Measurements from ENCODE around the gene CLIC3. TPM values are rescaled to one million over a fixed set of nuclear protein-coding genes. Genes with fewer than 3 reads are reported as not detected.
A peak's percentile ranks its signal among the peaks of the same experiment; 100 is the strongest.

The CLIC3 gene
- total and polyA plus RNA-seq, 2 donors (not counting 1 experiment from before 2014, with no cell fraction given), result 1.1 to 1.9 TPM

DNA sequence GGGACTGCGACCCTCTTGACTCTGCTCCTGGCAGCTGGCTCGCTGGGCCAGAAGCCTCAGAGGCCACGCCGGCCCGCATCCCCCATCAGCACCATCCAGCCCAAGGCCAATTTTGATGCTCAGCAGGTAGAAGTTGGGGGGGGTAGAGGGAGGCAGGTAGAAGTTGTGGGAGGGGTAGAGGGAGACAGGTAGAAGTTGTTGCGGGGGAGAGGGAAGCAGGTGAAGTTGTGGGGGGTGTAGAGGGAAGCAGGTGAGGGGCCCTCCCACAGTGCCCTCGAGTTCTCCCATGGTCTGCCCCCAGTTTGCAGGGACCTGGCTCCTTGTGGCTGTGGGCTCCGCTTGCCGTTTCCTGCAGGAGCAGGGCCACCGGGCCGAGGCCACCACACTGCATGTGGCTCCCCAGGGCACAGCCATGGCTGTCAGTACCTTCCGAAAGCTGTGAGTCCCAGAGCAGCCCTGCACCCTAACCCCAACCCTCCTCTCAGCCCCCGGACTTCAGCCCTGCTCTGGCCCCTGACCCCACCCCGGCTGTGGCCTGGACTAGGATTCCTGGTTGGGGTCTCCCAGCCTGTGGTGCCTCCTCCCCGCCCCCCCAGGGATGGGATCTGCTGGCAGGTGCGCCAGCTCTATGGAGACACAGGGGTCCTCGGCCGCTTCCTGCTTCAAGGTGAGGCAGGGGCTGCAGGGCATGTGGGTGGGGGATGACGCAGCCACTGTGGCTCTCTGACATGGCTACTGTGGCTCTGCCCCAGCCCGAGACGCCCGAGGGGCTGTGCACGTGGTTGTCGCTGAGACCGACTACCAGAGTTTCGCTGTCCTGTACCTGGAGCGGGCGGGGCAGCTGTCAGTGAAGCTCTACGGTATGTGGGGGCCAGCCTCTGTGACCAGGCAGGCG is 50.8 kb downstream of the CLIC3 start:
- ChIA-PET CTCF (interaction anchor here (0.9 to 2.4 kb wide), 4 partner anchors 80 to 139 kb away, joined by 3 to 10 read pairs (median 5); no protein-coding TSS in a partner anchor), POLR2A (interaction anchor here (0.6 kb wide), 1 partner anchor 20 kb away, joined by 5 read pairs; no protein-coding TSS in a partner anchor)
- intact Hi-C loops (cut with micrococcal nuclease), result loop anchor here (2.0 kb wide), 1 partner anchor 155 kb away; the partner anchor contains the start of gene TMEM141
- Mint-ChIP-seq H3K27me3 (no peaks in the 10 kb centered on the region), H3K9me3 (ENCODE audit: insufficient read depth) (no peaks in the 10 kb centered on the region), H3K27ac (no peak overlapping the region), H3K4me1 (peaks cover 14% of the 10 kb centered on the region), H3K4me3 (no peak overlapping the region)
- Histone ChIP-seq H3K4me2 (replicated peaks; ENCODE audit: low read depth, low read length, poor library complexity, severe bottlenecking) (peak overlapping the region; percentile 81), H3K27ac (ENCODE audit: low read length in 2 of 2) (no peak overlapping the region), H3K79me2 (ENCODE audit: control insufficient read depth, insufficient read depth, low read length) (peaks cover 22% of the 10 kb centered on the region), H3K9me3 (ENCODE audit: control extremely low read depth in 1 of 3, control insufficient read depth in 2 of 3, insufficient read depth in 1 of 3, low read length in 2 of 3) (no peaks in the 10 kb centered on the region), H3K4me1 (ENCODE audit: control insufficient read depth in 2 of 2, insufficient read depth in 2 of 2, low read length in 2 of 2) (peaks cover 15 to 28% of the 10 kb centered on the region in 2 donors), H2AFZ (ENCODE audit: insufficient read depth, low read depth, low read length, poor library complexity, severe bottlenecking) (no peak overlapping the region), H4K20me1 (ENCODE audit: control insufficient read depth, insufficient read depth, low read length, poor library complexity, severe bottlenecking) (peaks cover 35% of the 10 kb centered on the region), H3K4me3 (ENCODE audit: control extremely low read depth in 1 of 5, extremely low read depth in 1 of 5, insufficient read depth in 1 of 5, low read depth in 2 of 5, low read length in 4 of 5) (no peak overlapping the region), H3K27me3 (replicated peaks in 1 of 4; ENCODE audit: control extremely low read depth in 1 of 4, control insufficient read depth in 3 of 4, insufficient read depth in 4 of 4, low read length in 3 of 4) (no peaks in the 10 kb centered on the region), H3K9ac (ENCODE audit: low read length) (no peak overlapping the region), H3K36me3 (replicated peaks in 1 of 2; ENCODE audit: control extremely low read depth in 1 of 2, control insufficient read depth in 1 of 2, extremely low read depth in 1 of 2, insufficient read depth in 2 of 2, low read length in 1 of 2) (peaks cover 0 to 24% of the 10 kb centered on the region in 2 experiments)
- no peak for DNase-seq
- ATAC-seq (ENCODE audit: low read depth), result no peak
- TF ChIP-seq, protein P1, sequence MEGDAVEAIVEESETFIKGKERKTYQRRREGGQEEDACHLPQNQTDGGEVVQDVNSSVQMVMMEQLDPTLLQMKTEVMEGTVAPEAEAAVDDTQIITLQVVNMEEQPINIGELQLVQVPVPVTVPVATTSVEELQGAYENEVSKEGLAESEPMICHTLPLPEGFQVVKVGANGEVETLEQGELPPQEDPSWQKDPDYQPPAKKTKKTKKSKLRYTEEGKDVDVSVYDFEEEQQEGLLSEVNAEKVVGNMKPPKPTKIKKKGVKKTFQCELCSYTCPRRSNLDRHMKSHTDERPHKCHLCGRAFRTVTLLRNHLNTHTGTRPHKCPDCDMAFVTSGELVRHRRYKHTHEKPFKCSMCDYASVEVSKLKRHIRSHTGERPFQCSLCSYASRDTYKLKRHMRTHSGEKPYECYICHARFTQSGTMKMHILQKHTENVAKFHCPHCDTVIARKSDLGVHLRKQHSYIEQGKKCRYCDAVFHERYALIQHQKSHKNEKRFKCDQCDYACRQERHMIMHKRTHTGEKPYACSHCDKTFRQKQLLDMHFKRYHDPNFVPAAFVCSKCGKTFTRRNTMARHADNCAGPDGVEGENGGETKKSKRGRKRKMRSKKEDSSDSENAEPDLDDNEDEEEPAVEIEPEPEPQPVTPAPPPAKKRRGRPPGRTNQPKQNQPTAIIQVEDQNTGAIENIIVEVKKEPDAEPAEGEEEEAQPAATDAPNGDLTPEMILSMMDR (IDR thresholded peaks at IDR 0.05), result no peak
- no peak for TF ChIP-seq EZH2 (IDR thresholded peaks at IDR 0.05; ENCODE audit: borderline replicate concordance, insufficient read depth, low read depth, low read length, poor library complexity, severe bottlenecking)
- 89% methylated on average over 30 of the region's 30 CpGs for WGBS (ENCODE audit: insufficient coverage)

Other genes with a start within 250 kb of the CLIC3 start
Only the 30 nearest of the 38 such genes appear.
- 35.7 and 39.1 TPM in 2 replicates for gene TMEM141, start 205.2 kb downstream of the CLIC3 start, total RNA-seq
- gene TMEM141, start 205.2 kb downstream of the CLIC3 start, polyA plus RNA-seq, result 32.4 and 60.8 TPM in 2 replicates
- 1.0 and 1.8 TPM in 2 replicates for gene CCDC183, start 200.2 kb downstream of the CLIC3 start, total RNA-seq
- gene CCDC183, start 200.2 kb downstream of the CLIC3 start, polyA plus RNA-seq, result 4.0 and 4.9 TPM in 2 replicates
- 70.5 and 72.3 TPM in 2 replicates for gene RABL6, start 188.6 kb downstream of the CLIC3 start, total RNA-seq
- 32.2 and 33.6 TPM in 2 replicates for gene RABL6, start 188.6 kb downstream of the CLIC3 start, polyA plus RNA-seq
- 2.3 and 2.9 TPM in 2 replicates for gene AJM1, start 154.1 kb downstream of the CLIC3 start, total RNA-seq
- 1.2 and 1.7 TPM in 2 replicates for gene AJM1, start 154.1 kb downstream of the CLIC3 start, polyA plus RNA-seq
- gene PHPT1, start 147.2 kb downstream of the CLIC3 start, total RNA-seq, result 33.1 and 36.5 TPM in 2 replicates
- gene PHPT1, start 147.2 kb downstream of the CLIC3 start, polyA plus RNA-seq, result 21.9 and 37.2 TPM in 2 replicates
- 5.4 and 7.6 TPM in 2 replicates for gene MAMDC4, start 144.2 kb downstream of the CLIC3 start, total RNA-seq
- gene MAMDC4, start 144.2 kb downstream of the CLIC3 start, polyA plus RNA-seq, result 5.3 and 6.8 TPM in 2 replicates
- 259 and 261 TPM in 2 replicates for gene EDF1, start 130.3 kb downstream of the CLIC3 start, total RNA-seq
- 317 and 360 TPM in 2 replicates for gene EDF1, start 130.3 kb downstream of the CLIC3 start, polyA plus RNA-seq
- gene TRAF2, start 110.1 kb downstream of the CLIC3 start, total RNA-seq, result 54.5 and 55.4 TPM in 2 replicates
- 25.5 and 35.5 TPM in 2 replicates for gene TRAF2, start 110.1 kb downstream of the CLIC3 start, polyA plus RNA-seq
- gene FBXW5, start 51.8 kb downstream of the CLIC3 start, total RNA-seq, result 99.6 and 102 TPM in 2 replicates
- 156 and 195 TPM in 2 replicates for gene FBXW5, start 51.8 kb downstream of the CLIC3 start, polyA plus RNA-seq
- 1.7 and 2.8 TPM in 2 replicates for gene C8G, start 51.3 kb downstream of the CLIC3 start, total RNA-seq
- gene C8G, start 51.3 kb downstream of the CLIC3 start, polyA plus RNA-seq, result 0.65 and 2.8 TPM in 2 replicates
- 1.9 and 2.6 TPM in 2 replicates for gene LCN12, start 44.3 kb downstream of the CLIC3 start, total RNA-seq
- 1.5 and 2.4 TPM in 2 replicates for gene LCN12, start 44.3 kb downstream of the CLIC3 start, polyA plus RNA-seq
- gene PTGDS, start 19.1 kb downstream of the CLIC3 start, total RNA-seq, result not detected in 2 replicates
- gene PTGDS, start 19.1 kb downstream of the CLIC3 start, polyA plus RNA-seq, result 0.13 and 0.25 TPM in 2 replicates
- not detected in 2 replicates for gene LCNL1, start 13.6 kb downstream of the CLIC3 start, total RNA-seq
- 0.06 TPM in 1 of 2 replicates, not detected in the other for gene LCNL1, start 13.6 kb downstream of the CLIC3 start, polyA plus RNA-seq
- gene PAXX, start 4.1 kb downstream of the CLIC3 start, total RNA-seq, result 73.0 and 74.8 TPM in 2 replicates
- gene PAXX, start 4.1 kb downstream of the CLIC3 start, polyA plus RNA-seq, result 126 and 167 TPM in 2 replicates
- gene ABCA2, start 31.7 kb upstream of the CLIC3 start, total RNA-seq, result 29.1 and 30.7 TPM in 2 replicates
- gene ABCA2, start 31.7 kb upstream of the CLIC3 start, polyA plus RNA-seq, result 61.1 and 63.1 TPM in 2 replicates
- gene FUT7, start 35.5 kb upstream of the CLIC3 start, total RNA-seq, result 7.0 and 8.2 TPM in 2 replicates
- gene FUT7, start 35.5 kb upstream of the CLIC3 start, polyA plus RNA-seq, result 2.6 and 7.3 TPM in 2 replicates
- gene NPDC1, start 49.6 kb upstream of the CLIC3 start, total RNA-seq, result 0.17 and 0.39 TPM in 2 replicates
- 0.19 and 3.0 TPM in 2 replicates for gene NPDC1, start 49.6 kb upstream of the CLIC3 start, polyA plus RNA-seq
- gene ENTPD2, start 57.5 kb upstream of the CLIC3 start, total RNA-seq, result not detected in 2 replicates
- not detected in 2 replicates for gene ENTPD2, start 57.5 kb upstream of the CLIC3 start, polyA plus RNA-seq
- gene SAPCD2, start 74.0 kb upstream of the CLIC3 start, total RNA-seq, result 0.39 and 0.73 TPM in 2 replicates
- 0.45 and 0.69 TPM in 2 replicates for gene SAPCD2, start 74.0 kb upstream of the CLIC3 start, polyA plus RNA-seq
- gene UAP1L1, start 80.9 kb upstream of the CLIC3 start, total RNA-seq, result 47.6 and 55.8 TPM in 2 replicates
- gene UAP1L1, start 80.9 kb upstream of the CLIC3 start, polyA plus RNA-seq, result 29.1 and 38.1 TPM in 2 replicates
- gene MAN1B1, start 90.4 kb upstream of the CLIC3 start, total RNA-seq, result 68.4 and 80.9 TPM in 2 replicates
- gene MAN1B1, start 90.4 kb upstream of the CLIC3 start, polyA plus RNA-seq, result 47.0 and 53.1 TPM in 2 replicates
- gene DPP7, start 118.2 kb upstream of the CLIC3 start, total RNA-seq, result 324 and 335 TPM in 2 replicates
- gene DPP7, start 118.2 kb upstream of the CLIC3 start, polyA plus RNA-seq, result 506 and 546 TPM in 2 replicates
- not detected in 2 replicates for gene GRIN1, start 142.6 kb upstream of the CLIC3 start, total RNA-seq
- 0.04 TPM in 1 of 2 replicates, not detected in the other for gene GRIN1, start 142.6 kb upstream of the CLIC3 start, polyA plus RNA-seq
- gene LRRC26, start 173.5 kb upstream of the CLIC3 start, total RNA-seq, result not detected in 2 replicates
- gene LRRC26, start 173.5 kb upstream of the CLIC3 start, polyA plus RNA-seq, result not detected in 2 replicates
- not detected in 2 replicates for gene TMEM210, start 175.5 kb upstream of the CLIC3 start, total RNA-seq
- gene TMEM210, start 175.5 kb upstream of the CLIC3 start, polyA plus RNA-seq, result not detected in 2 replicates
- 121 and 129 TPM in 2 replicates for gene ANAPC2, start 192.0 kb upstream of the CLIC3 start, total RNA-seq
- 127 and 138 TPM in 2 replicates for gene ANAPC2, start 192.0 kb upstream of the CLIC3 start, polyA plus RNA-seq
- gene SSNA1, start 192.1 kb upstream of the CLIC3 start, total RNA-seq, result 52.9 and 53.6 TPM in 2 replicates
- 99.0 and 129 TPM in 2 replicates for gene SSNA1, start 192.1 kb upstream of the CLIC3 start, polyA plus RNA-seq
- gene TPRN, start 204.2 kb upstream of the CLIC3 start, total RNA-seq, result 16.3 and 19.3 TPM in 2 replicates
- 5.7 and 6.4 TPM in 2 replicates for gene TPRN, start 204.2 kb upstream of the CLIC3 start, polyA plus RNA-seq
- gene TMEM203, start 209.1 kb upstream of the CLIC3 start, total RNA-seq, result 35.7 and 38.0 TPM in 2 replicates
- 16.1 and 20.6 TPM in 2 replicates for gene TMEM203, start 209.1 kb upstream of the CLIC3 start, polyA plus RNA-seq
- 37.3 and 40.9 TPM in 2 replicates for gene NDOR1, start 209.1 kb upstream of the CLIC3 start, total RNA-seq
- 36.4 and 37.6 TPM in 2 replicates for gene NDOR1, start 209.1 kb upstream of the CLIC3 start, polyA plus RNA-seq

All from B cell (primary cell).